ENCODE data around the gene SPPL2B. TPM values are rescaled to one million over a fixed set of nuclear protein-coding genes. Genes with fewer than 3 reads are reported as not detected.
A peak's percentile ranks its signal among the peaks of the same experiment; 100 is the strongest.

SPPL2B gene
- total RNA-seq, 1 experiment from 2014 or later, result 76.0 TPM

GRCh38 chr19:2385053-2385721 is 56.7 kb downstream of the SPPL2B start:
- TF ChIP-seq REST (IDR thresholded peaks at IDR 0.05; ENCODE audit: insufficient read depth in 1 of 2, low read depth in 2 of 2, low read length in 1 of 2) (no peak), SIN3A (IDR thresholded peaks at IDR 0.05; ENCODE audit: borderline replicate concordance, insufficient read depth, low read depth, low read length) (no peak), CTCF (IDR thresholded peaks at IDR 0.05) (no peak), POLR2AphosphoS5 (IDR thresholded peaks at IDR 0.05; ENCODE audit: low read depth, low read length) (no peak), TCF7L2 (IDR thresholded peaks at IDR 0.05; ENCODE audit: low read depth, low read length) (no peak)
- Histone ChIP-seq H3K36me3 (ENCODE audit: control insufficient read depth, insufficient read depth, low read length) (no peaks in the 10 kb centered on the region), H3K9me3 (ENCODE audit: control insufficient read depth, insufficient read depth, low read depth, low read length) (no peaks in the 10 kb centered on the region), H3K27ac (ENCODE audit: low read length) (peak overlapping the region; percentile 69; the same call in 1 of the 2 replicates), H3K4me1 (ENCODE audit: control insufficient read depth, insufficient read depth, low read length) (peaks cover 7% of the 10 kb centered on the region; the same call in 1 of the 2 replicates), H3K4me3 (ENCODE audit: low read depth in 2 of 2, low read length in 2 of 2) (peak overlapping the region; percentile 26 to 49), H3K27me3 (ENCODE audit: control insufficient read depth, insufficient read depth, low read length) (no peaks in the 10 kb centered on the region)
- in situ Hi-C loops (cut with HindIII; ENCODE audit: low pct_unique_long_range_greater_than_20kb, low sequenced_read_pairs) (no loop called here), intact Hi-C loops (cut with micrococcal nuclease; ENCODE audit: unreplicated experiment) (no loop called here)
- ChIA-PET POLR2A (interaction anchor here (0.5 to 0.6 kb wide), 2 partner anchors 16 to 26 kb away, joined by 5 to 6 read pairs; no protein-coding TSS in a partner anchor), CTCF (interaction anchor here (0.6 to 0.7 kb wide), 4 partner anchors 229 to 1192 kb away, joined by 4 to 7 read pairs (median 5); no protein-coding TSS in a partner anchor)
- no TSS peak for BruUV-seq (replicated peaks)
- ATAC-seq (peak; percentile 83), DNase-seq (ENCODE audit: low read depth, low spot score) (peak; percentile 18)

GRCh38 chr19:2387367-2388288 is 59.1 kb downstream of the SPPL2B start:
- in situ Hi-C loops (cut with HindIII; ENCODE audit: low pct_unique_long_range_greater_than_20kb, low sequenced_read_pairs), result no loop called here

More at GRCh38 chr19:2387367-2388288, 59.1 kb downstream of the SPPL2B start:
- Histone ChIP-seq H3K9me3 (ENCODE audit: control insufficient read depth, insufficient read depth, low read depth, low read length) (no peaks in the 10 kb centered on the region), H3K27ac (ENCODE audit: low read length) (no peak overlapping the region; the same call in 1 of the 2 replicates), H3K4me1 (ENCODE audit: control insufficient read depth, insufficient read depth, low read length) (peaks cover 7% of the 10 kb centered on the region; the same call in 1 of the 2 replicates), H3K4me3 (ENCODE audit: low read depth in 2 of 2, low read length in 2 of 2) (no peak overlapping the region), H3K36me3 (ENCODE audit: control insufficient read depth, insufficient read depth, low read length) (no peaks in the 10 kb centered on the region), H3K27me3 (ENCODE audit: control insufficient read depth, insufficient read depth, low read length) (no peaks in the 10 kb centered on the region)
- ATAC-seq, result no peak
- ChIA-PET CTCF (no interaction called here), POLR2A (interaction anchor here (0.6 kb wide), 1 partner anchor 9 kb away, joined by 4 read pairs; no protein-coding TSS in a partner anchor)
- TF ChIP-seq POLR2AphosphoS5 (IDR thresholded peaks at IDR 0.05; ENCODE audit: low read depth, low read length) (no peak), SIN3A (IDR thresholded peaks at IDR 0.05; ENCODE audit: borderline replicate concordance, insufficient read depth, low read depth, low read length) (no peak), CTCF (IDR thresholded peaks at IDR 0.05) (no peak), REST (IDR thresholded peaks at IDR 0.05; ENCODE audit: insufficient read depth in 1 of 2, low read depth in 2 of 2, low read length in 1 of 2) (no peak), TCF7L2 (IDR thresholded peaks at IDR 0.05; ENCODE audit: low read depth, low read length) (no peak)
- intact Hi-C loops (cut with micrococcal nuclease; ENCODE audit: unreplicated experiment), result no loop called here
- BruUV-seq (replicated peaks), result no TSS peak
- DNase-seq (ENCODE audit: low read depth, low spot score), result no peak

Data from Panc1 (cell line).